PC-3 (cell line): ENCODE data around the gene OR56B4. TPM values are rescaled to one million over a fixed set of nuclear protein-coding genes. Genes with fewer than 3 reads are reported as not detected.
"Not testable (repeated sequence)": the region's sequence is repeated elsewhere in the genome, so short reads cannot be mapped to it uniquely, and the experiment has no call there.

Experiments
- ATAC-seq: fragments of 200-7000 bp; cut with Tn5 transposase; 2 replicates; pipeline ENCODE4 v1.9.1; 2020; ENCODE audit warnings: mild to moderate bottlenecking, moderate library complexity
- BruUV-seq: library from RNA; stranded (reverse); fragments of 400-500 nt; replicated peaks from 2 replicates; lab custom pipeline; 2021; lab: Mats Ljungman, UMichigan
- CTCF ChIA-PET: fragments of 300-600 bp; sonication (Branson Sonifier 250); formaldehyde crosslinking; loops from one replicate; lab custom pipeline; 2022; ENCODE audit warnings: antibody characterized with exemption; lab: Charles Lee
- POLR2A ChIA-PET: fragments of 300-600 bp; sonication (Branson Sonifier 250); formaldehyde crosslinking; loops from one replicate; lab custom pipeline; 2022; ENCODE audit warnings: antibody characterized with exemption; ENCODE audit not compliant: unreplicated experiment; lab: Charles Lee
- DNase-seq: peaks from one replicate; pipeline ENCODE4 v3.0.0-alpha.2; 2015
- H2AFZ ChIP-seq: fragments of 300-600 bp; sonication (generic); 2 replicates; pipeline ENCODE4 v1.6.0; 2016; ENCODE audit warnings: antibody characterized with exemption, low read length
- H3F3A ChIP-seq: fragments of 300-600 bp; sonication (generic); one replicate; pipeline ENCODE4 v1.6.0; 2017; ENCODE audit warnings: antibody characterized with exemption, low read length, control low read depth, mild to moderate bottlenecking; ENCODE audit not compliant: unreplicated experiment
- H3K27ac ChIP-seq: fragments of 300-600 bp; sonication (generic); 2 replicates; pipeline ENCODE4 v1.5.1; 2016; ENCODE audit warnings: mild to moderate bottlenecking, low read length
- H3K27me3 ChIP-seq: fragments of 300-600 bp; sonication (generic); 2 replicates; pipeline ENCODE4 v1.6.1; 2016; ENCODE audit warnings: low read length, mixed read lengths
- H3K36me3 ChIP-seq: fragments of 300-600 bp; sonication (generic); 2 replicates; pipeline ENCODE4 v1.6.1; 2016; ENCODE audit warnings: low read depth, mixed run types, low read length, mixed read lengths
- H3K4me1 ChIP-seq: fragments of 300-600 bp; sonication (generic); 2 replicates; pipeline ENCODE4 v1.5.1; 2016; ENCODE audit warnings: low read length; ENCODE audit not compliant: insufficient read depth
- H3K4me2 ChIP-seq: fragments of 300-600 bp; sonication (generic); 2 replicates; pipeline ENCODE4 v1.6.0; 2016; ENCODE audit warnings: low read length
- H3K4me3 ChIP-seq: fragments of 300-600 bp; sonication (generic); 2 replicates; pipeline ENCODE4 v1.5.1; 2016; ENCODE audit warnings: mild to moderate bottlenecking, low read length, mixed read lengths
- H3K79me2 ChIP-seq: fragments of 300-600 bp; sonication (generic); 2 replicates; pipeline ENCODE4 v1.6.1; 2017; ENCODE audit warnings: low read length, mixed read lengths
- H3K9ac ChIP-seq: fragments of 300-600 bp; sonication (generic); 2 replicates; pipeline ENCODE4 v1.6.0; 2016; ENCODE audit warnings: mild to moderate bottlenecking, low read length
- H3K9me2 ChIP-seq: fragments of 300-600 bp; sonication (generic); replicated peaks from 2 replicates; pipeline ENCODE4 v1.6.1; 2016; ENCODE audit warnings: mixed run types, low read length, mixed read lengths
- H3K9me3 ChIP-seq: fragments of 300-600 bp; sonication (generic); 2 replicates; pipeline ENCODE4 v1.6.1; 2016; ENCODE audit warnings: low read length, mixed read lengths
- H4K20me1 ChIP-seq: fragments of 300-600 bp; sonication (generic); 2 replicates; pipeline ENCODE4 v1.6.1; 2016; ENCODE audit warnings: low read length, mixed read lengths
- CTCF ChIP-seq: fragments of 300-600 bp; sonication (generic); conservative IDR thresholded peaks from 2 replicates; pipeline ENCODE4 v1.5.1; 2017; ENCODE audit warnings: antibody characterized with exemption, low read depth, mild to moderate bottlenecking, low read length
- EZH2 ChIP-seq: fragments of 300-600 bp; sonication (generic); IDR thresholded peaks from one replicate; pipeline ENCODE4 v1.6.1; 2017; ENCODE audit warnings: antibody characterized with exemption, mild to moderate bottlenecking, low read length; ENCODE audit not compliant: unreplicated experiment
- EZH2phosphoT487 ChIP-seq: fragments of 300-600 bp; sonication (generic); IDR thresholded peaks from 2 replicates; pipeline ENCODE4 v1.6.1; 2018; ENCODE audit warnings: mild to moderate bottlenecking, antibody characterized with exemption, low read length, borderline replicate concordance
- intact Hi-C: fragments of 100-400 bp; cut with micrococcal nuclease; formaldehyde crosslinking; loops from 2 replicates; pipeline ENCODE4 v1.9.0; 2023
- total RNA-seq: library from RNA; depleted of rRNA; stranded (reverse); fragments of >200 nt; gene quantifications from 2 replicates; pipeline ENCODE4 v1.2.3, GENCODE V29; 2014

Gene OR56B4
- total RNA-seq, 1 experiment from 2014 or later = not detected

- DNase-seq (no peak), ATAC-seq (no peak)
- TF ChIP-seq CTCF (no peak), EZH2phosphoT487 (no peak), EZH2 (no peak)
- no peaks in the 10 kb centered on the region for H3K79me2 ChIP-seq
- H3K4me1 ChIP-seq = no peaks in the 10 kb centered on the region
- no peak overlapping the region for H3K4me2 ChIP-seq
- H3K9me2 ChIP-seq = no peaks in the 10 kb centered on the region
- H3F3A ChIP-seq = no peaks in the 10 kb centered on the region
- peaks cover 38% of the 10 kb centered on the region for H3K27me3 ChIP-seq
- H3K4me3 ChIP-seq = no peak overlapping the region
- BruUV-seq = no TSS peak
- no peaks in the 10 kb centered on the region for H4K20me1 ChIP-seq
- H3K36me3 ChIP-seq = no peaks in the 10 kb centered on the region
- no peak overlapping the region for H3K9ac ChIP-seq
- ChIA-PET CTCF (no interaction called here), POLR2A (no interaction called here)
- H3K9me3 ChIP-seq = no peaks in the 10 kb centered on the region
- H3K27ac ChIP-seq = no peak overlapping the region
- no peak overlapping the region for H2AFZ ChIP-seq
- intact Hi-C loops = no loop called here
Observed at GRCh38 chr11:6142936-6143335, 35.5 kb downstream of the OR56B4 start.

GRCh38 chr11:6143737-6144136 lies 36.3 kb downstream of the OR56B4 start:
- ATAC-seq, H3K9me2 ChIP-seq, H3F3A ChIP-seq, intact Hi-C loops, H4K20me1 ChIP-seq, H3K4me1 ChIP-seq, CTCF ChIA-PET, H3K4me2 ChIP-seq, H3K79me2 ChIP-seq, DNase-seq, H3K4me3 ChIP-seq, H3K27ac ChIP-seq, H3K36me3 ChIP-seq, BruUV-seq, H2AFZ ChIP-seq, H3K9me3 ChIP-seq, POLR2A ChIA-PET, H3K9ac ChIP-seq: not testable (repeated sequence)
- H3K27me3 ChIP-seq = peaks cover 36% of the 10 kb centered on the region

DNA sequence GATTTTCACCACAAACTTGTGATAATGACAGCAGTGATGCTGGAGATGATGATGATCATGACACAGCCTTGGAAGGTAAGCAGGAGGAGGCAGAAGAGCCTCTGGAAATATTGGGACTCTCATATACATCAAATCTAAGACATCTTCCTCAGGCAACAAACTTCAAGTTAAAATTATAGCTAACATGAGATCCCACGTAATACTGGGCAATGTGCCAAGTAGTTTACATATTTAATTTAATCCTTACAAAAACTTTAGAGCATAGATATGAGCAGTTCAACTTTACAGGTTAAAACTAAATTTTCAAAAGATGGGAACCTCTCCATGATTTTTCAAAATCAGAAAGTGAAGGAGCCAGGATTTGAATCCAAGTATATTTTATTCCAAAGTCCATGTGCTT lies 43.6 kb downstream of the OR56B4 start:
- CTCF ChIA-PET = no interaction called here

More for the DNA sequence above, 43.6 kb downstream of the OR56B4 start:
- no peak for ATAC-seq
- Histone ChIP-seq H3K4me2 (no peak overlapping the region), H2AFZ (no peak overlapping the region), H3K9me3 (no peaks in the 10 kb centered on the region), H3K4me1 (no peaks in the 10 kb centered on the region), H3K27ac (no peak overlapping the region), H3K4me3 (no peak overlapping the region), H4K20me1 (no peaks in the 10 kb centered on the region), H3F3A (no peaks in the 10 kb centered on the region), H3K36me3 (no peaks in the 10 kb centered on the region), H3K9me2 (no peaks in the 10 kb centered on the region), H3K79me2 (no peaks in the 10 kb centered on the region), H3K27me3 (no peaks in the 10 kb centered on the region), H3K9ac (no peak overlapping the region)
- no peak for DNase-seq
- no TSS peak for BruUV-seq
- POLR2A ChIA-PET = no interaction called here
- TF ChIP-seq EZH2phosphoT487 (no peak), CTCF (no peak), EZH2 (no peak)
- intact Hi-C loops = no loop called here
